22Rv1 (cell line): ENCODE results near the gene PERM1.
"Not testable (repeated sequence)": the region's sequence is repeated elsewhere in the genome, so short reads cannot be mapped to it uniquely, and the experiment has no call there.

ENCODE experiments used
- ZFX ChIP-seq: fragments of 450-650 bp; IDR thresholded peaks from 2 replicates; pipeline ENCODE4 v1.6.1; 2017; ENCODE audit warnings: antibody characterized with exemption, borderline replicate concordance
- TF ChIP-seq, protein P1 (sequence below): fragments of 450-650 bp; IDR thresholded peaks from 2 replicates; pipeline ENCODE4 v1.5.1; 2017; ENCODE audit warnings: mild to moderate bottlenecking

GRCh38 chr1:1018321-1018685 is 36.4 kb upstream of the PERM1 start:
- TF ChIP-seq, protein P1, sequence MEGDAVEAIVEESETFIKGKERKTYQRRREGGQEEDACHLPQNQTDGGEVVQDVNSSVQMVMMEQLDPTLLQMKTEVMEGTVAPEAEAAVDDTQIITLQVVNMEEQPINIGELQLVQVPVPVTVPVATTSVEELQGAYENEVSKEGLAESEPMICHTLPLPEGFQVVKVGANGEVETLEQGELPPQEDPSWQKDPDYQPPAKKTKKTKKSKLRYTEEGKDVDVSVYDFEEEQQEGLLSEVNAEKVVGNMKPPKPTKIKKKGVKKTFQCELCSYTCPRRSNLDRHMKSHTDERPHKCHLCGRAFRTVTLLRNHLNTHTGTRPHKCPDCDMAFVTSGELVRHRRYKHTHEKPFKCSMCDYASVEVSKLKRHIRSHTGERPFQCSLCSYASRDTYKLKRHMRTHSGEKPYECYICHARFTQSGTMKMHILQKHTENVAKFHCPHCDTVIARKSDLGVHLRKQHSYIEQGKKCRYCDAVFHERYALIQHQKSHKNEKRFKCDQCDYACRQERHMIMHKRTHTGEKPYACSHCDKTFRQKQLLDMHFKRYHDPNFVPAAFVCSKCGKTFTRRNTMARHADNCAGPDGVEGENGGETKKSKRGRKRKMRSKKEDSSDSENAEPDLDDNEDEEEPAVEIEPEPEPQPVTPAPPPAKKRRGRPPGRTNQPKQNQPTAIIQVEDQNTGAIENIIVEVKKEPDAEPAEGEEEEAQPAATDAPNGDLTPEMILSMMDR = not testable (repeated sequence)
- not testable (repeated sequence) for TF ChIP-seq ZFX
